PFSK-1 (cell line): ENCODE results near the gene POLE.

Source experiments
- POLR2AphosphoS5 ChIP-seq: IDR thresholded peaks from 2 replicates; pipeline ENCODE4 v1.6.1; 2012; ENCODE audit warnings: low read depth, mild to moderate bottlenecking, control low read depth, low read length, moderate library complexity
- REST ChIP-seq, 2 experiments: IDR thresholded peaks; 2 replicates each; pipeline versions ENCODE4 v1.6.1 to v1.8.0; 2011 to 2012; ENCODE audit warnings: low read depth in 2 of 2, low read length in 2 of 2, control low read depth in 1 of 2, inconsistent platforms in 1 of 2, mild to moderate bottlenecking in 1 of 2, moderate library complexity in 1 of 2; ENCODE audit not compliant: insufficient read depth in 1 of 2

- no peak for TF ChIP-seq POLR2AphosphoS5
- TF ChIP-seq REST (IDR thresholded peaks at IDR 0.05; ENCODE audit: insufficient read depth in 1 of 2, low read depth in 2 of 2, low read length in 2 of 2), result no peak
These were observed 80.2 kb downstream of the POLE start for GRCh38 chr12:132606927-132607326.
